Skin of body (tissue), 2 donors: ENCODE measurements around the gene CDK5RAP3. TPM values are rescaled to one million over a fixed set of nuclear protein-coding genes. Genes with fewer than 3 reads are reported as not detected.
"Not testable (repeated sequence)": the region's sequence is repeated elsewhere in the genome, so short reads cannot be mapped to it uniquely, and the experiment has no call there.

ENCODE experiments used
- DNase-seq: peaks from one replicate; lab custom pipeline; 2025; lab: John Stamatoyannopoulos, UW
- total RNA-seq: library from RNA; depleted of rRNA; stranded (reverse); fragments of >200 nt; gene quantifications from one replicate; pipeline ENCODE4 v1.2.3, GENCODE V29; 2014

Gene CDK5RAP3
- total RNA-seq, 1 donor from 2014 or later, result 126 TPM

DNA sequence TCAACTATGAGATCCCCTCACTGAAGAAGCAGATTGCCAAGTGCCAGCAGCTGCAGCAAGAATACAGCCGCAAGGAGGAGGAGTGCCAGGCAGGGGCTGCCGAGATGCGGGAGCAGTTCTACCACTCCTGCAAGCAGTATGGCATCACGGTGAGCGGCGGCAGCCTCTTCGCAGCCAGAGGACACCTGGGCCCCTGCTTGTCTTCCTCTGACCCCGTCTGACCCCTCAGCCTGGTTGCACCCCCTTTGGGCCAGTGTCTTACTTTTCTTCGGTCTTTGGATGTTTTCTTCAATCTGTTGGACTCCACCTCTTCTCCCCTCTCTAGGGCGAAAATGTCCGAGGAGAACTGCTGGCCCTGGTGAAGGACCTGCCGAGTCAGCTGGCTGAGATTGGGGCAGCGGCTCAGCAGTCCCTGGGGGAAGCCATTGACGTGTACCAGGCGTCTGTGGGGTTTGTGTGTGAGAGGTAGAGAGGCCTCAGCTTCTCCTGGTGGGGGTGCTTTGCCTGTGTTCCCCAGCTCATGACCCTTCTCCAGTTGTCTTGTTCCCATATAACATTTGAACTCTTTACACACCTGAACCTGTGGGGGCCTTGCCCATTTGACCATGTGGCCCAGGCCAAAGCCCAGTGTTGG, 4.4 kb downstream of the CDK5RAP3 start:
- DNase-seq, result no peak

DNA sequence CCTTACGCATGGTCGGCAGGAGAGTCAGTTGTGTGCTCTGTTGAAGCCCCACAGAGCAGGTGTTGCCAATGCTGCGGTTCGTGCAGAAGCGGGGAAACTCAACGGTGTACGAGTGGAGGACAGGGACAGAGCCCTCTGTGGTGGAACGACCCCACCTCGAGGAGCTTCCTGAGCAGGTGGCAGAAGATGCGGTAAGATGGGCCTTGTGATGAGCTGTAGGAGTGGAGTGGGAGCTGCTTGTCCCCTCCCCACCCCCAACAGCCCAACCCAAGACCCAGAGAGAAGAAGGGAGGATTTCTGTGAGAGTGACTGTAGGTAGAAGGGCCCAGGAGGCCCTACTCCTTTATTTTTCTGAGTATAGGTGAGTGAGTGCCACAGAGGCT, 4.9 kb downstream of the CDK5RAP3 start:
- DNase-seq, result no peak

DNA sequence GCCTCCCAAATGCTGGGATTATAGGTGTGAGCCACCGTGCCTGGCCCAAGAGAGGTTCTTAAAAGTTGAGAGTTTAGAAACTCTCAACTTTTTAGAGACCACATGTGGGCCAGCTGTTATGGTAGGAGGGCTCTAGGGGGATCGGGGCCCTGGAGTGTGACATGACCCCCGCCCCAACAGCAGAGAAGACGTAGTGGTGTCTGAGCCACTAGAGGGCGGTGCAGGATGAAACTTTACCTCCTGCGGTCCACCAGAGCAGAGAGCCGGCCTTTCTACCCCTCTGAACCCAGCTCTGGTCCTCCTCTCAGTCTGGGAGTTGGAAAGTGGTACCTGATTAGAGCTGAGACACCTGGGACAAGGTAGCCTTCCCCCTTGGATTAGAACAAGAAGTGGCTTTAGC, 7.4 kb downstream of the CDK5RAP3 start:
- no peak for DNase-seq

DNA sequence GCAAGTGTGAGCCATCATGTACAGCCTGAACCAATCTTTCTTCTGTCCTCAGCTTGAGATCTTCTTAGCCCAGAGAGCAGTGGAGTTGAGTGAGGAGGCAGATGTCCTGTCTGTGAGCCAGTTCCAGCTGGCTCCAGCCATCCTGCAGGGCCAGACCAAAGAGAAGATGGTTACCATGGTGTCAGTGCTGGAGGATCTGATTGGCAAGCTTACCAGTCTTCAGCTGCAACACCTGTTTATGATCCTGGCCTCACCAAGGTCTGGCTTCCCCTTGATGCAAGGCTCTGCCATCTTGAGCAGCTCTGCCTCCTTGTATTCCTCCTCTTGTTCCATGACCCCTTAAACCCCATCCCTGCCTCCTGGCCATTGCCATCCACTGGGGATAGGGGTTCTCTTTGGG, 9.6 kb downstream of the CDK5RAP3 start:
- DNase-seq, result no peak

DNA sequence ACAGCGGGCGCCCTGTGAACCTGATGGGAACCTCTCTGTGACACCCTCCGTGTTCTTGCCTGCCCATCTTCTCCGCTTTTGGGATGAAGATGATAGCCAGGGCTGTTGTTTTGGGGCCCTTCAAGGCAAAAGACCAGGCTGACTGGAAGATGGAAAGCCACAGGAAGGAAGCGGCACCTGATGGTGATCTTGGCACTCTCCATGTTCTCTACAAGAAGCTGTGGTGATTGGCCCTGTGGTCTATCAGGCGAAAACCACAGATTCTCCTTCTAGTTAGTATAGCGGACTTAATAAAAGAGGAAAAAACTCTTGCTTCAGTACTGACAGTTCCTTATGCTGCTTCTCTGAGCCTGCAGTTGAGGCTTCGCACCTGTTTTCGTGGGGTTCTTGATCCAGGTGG, 10.5 kb downstream of the CDK5RAP3 start:
- no peak for DNase-seq

DNA sequence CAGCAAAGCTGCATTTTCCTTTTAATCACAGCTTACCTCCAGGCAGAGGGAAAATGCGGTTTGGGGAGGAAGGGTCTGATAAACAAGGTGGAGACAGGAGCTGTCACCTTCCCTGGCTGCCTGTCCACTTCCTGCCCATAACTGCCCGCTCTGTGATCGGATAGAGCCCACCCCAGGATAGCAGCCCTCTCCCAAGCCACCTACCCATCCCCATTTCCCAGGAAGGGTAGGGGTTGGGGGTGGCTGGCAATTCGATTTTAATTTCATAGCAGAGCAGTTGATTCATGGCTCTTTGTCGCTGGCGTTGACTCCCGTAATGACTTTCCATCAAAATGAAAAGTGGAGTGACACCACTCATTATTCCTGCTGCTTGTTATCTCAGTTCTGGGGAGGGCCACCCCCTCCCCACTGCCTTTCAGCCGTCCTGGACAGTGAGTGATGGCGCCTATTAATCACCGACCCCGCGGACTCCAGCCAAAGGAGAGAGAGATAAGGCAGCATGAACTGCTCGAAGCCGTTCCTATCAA, 11.2 kb downstream of the CDK5RAP3 start:
- DNase-seq, result no peak

DNA sequence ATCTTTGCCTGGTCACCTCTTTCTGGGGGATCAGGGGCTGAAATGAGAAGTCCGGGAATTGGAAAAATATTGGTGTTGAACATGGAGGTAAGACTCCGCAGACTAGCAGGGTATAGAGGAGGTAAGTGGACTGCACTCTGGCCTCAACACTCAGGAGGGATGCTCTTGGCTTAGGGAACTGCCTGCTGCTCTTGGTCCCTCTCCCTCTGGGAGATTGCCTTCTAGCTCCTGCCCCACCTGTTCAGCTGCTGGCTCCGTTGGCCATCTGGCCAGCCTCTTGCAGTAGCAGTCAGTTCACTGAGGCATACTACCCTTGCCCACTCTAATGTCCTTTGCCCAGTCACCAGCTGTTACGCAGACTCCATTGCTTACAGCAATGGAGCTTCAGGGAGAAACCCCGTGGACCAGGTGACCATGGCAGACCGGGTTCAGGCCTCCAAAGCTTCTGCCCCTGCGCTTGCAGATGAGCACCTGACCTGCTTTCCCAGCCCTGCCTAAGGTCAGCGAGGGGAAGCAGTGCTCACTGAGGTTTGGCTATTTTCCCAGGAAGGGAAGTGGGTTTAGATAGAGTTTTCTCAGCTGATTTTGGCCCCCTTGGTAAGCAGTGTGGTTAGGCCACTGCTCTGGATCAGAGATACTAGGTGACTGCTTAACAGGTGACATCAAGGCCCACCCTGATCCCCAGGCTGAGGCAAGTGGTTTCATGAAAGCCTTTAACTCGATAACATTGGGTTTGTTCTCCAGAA, 11.9 kb downstream of the CDK5RAP3 start:
- DNase-seq, result no peak

DNA sequence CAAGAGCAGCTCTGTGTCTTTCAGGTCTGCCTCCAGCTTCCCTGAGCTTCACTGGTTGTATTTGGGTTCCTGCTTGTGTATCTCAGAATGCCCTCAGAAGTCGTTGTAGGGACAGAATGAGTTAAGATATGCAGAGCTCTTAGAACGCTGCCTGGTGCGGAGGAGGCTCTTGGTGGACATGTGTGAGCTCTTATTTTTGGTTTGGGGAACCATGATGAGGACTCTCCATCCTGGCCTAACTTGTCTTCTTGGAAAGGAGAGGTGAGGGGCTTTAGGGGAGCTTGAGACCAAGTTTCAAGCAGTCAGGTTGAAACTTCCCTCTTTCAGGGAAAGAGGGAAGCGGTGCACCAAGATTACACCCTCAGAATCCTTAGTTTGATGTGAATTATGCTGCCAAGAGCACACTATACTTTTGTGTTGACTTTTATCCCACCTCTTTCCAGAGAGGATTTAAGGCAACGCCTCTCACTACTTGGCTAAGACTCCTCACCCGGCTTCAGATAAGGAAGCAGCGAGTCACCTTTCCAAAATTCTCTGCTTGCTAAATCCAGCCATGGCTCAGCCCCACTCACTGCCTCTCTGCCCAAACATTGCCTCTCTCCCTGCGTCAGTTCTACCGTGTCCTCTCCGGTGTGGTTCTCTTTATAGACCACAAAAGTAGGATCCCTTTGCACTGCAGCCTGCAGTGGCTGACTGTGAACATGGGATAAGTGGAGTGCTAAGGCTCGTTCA, 12.7 kb downstream of the CDK5RAP3 start:
- DNase-seq, result no peak

DNA sequence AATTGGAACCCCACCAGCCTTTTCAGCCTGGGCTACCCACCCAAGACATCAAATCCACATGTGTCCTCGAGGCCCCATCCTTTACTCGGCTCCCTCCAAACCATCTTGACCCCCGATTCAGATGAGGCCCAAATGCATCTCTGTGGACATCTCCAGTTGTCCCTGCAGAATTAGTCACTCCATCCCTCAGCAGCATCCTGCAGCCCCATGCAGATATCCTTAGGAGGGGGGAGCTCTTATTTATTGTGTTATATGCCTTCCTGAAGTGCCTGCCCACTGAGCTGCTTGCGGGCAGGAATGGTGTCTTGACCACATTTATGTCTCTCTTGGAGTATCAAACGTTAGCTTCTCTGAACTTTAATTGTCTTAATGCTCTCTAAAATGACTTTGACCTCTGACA, 15.6 kb downstream of the CDK5RAP3 start:
- no peak for DNase-seq

DNA sequence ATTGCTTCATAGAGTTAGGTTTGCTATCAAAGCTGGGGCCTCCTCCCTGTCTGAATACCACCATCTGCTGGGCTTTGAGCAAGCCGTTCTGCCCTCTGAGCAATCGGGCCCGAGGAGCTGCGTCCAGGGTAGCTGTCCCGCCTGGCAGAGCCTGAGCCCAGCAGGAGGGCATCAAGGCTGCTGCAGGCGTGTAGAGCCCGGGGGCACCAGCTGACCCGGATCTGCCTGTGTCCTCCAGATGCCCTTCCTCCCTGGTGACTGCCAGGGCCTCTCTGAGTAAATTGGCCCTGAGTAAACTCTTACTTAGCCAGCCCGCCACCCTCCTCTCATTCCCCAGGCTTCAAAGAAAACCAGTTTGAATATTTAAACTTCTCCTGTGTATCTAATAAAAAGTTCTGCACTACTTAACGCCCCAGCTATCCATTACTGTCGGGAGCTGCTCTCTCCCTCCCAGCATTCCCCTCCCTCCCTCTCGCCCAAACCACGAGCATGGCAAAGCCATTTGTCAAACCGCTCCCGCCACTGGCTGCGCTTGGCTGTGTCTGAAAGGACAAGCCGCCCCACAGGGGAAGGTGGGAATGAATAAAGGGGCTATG, 16.4 kb downstream of the CDK5RAP3 start:
- no peak for DNase-seq

DNA sequence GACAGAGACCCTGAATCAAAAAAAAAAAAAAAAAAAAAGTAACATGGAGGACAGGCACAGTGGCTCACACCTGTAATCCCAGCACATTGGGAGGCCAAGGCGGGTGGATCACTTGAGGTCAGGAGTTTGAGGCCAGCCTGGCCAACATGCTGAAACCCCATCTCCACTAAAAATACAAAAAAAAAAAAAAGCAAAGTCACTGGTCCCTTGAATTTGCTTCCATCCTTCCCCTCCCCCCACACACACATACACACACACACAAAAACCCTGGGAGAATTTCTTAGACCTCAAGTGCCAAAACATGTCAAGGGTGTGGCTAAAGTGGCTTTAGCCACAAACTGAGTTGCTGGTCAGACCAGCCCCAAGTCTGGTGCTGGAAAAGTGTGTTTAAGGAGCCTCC, 17.5 kb downstream of the CDK5RAP3 start:
- DNase-seq, result not testable (repeated sequence)

DNA sequence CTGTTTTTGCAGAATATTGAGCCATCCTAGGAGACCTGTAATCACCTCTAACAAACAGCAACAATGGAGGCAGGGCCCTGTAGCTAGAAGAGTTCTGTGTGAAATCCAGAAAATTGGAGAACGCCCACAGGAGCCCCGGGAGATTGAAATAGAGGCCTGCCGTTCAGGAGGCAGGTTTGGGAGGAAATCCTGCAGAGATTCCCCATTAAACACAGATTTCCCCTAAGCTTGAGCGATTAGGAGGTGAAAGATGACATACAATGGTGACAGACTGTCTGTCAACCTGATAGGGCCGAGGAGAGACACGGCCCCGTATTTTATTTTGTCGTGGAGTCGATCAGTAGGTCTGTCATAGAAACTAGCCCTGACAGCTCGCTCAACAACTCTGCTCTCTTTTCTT, 18.2 kb downstream of the CDK5RAP3 start:
- DNase-seq, result no peak

DNA sequence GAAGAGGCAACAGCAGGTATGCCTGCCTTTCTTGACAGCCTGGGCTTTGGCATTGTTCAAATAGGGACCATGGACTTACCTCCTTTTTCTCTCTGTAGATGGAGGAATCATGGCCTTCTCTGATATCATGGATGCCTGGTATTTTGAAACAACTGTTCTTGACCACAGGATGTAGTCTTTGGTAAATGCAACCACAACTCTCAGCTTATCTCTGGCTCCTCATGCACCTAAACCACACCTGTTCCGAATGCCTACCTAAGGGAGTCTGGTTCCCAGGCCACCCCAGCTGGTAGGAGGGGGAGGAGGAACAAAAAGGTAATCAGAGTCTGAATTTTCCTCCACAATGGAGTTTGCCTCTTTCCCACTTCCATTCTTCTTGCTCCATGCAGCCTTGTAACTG, 18.8 kb downstream of the CDK5RAP3 start:
- DNase-seq, result no peak

DNA sequence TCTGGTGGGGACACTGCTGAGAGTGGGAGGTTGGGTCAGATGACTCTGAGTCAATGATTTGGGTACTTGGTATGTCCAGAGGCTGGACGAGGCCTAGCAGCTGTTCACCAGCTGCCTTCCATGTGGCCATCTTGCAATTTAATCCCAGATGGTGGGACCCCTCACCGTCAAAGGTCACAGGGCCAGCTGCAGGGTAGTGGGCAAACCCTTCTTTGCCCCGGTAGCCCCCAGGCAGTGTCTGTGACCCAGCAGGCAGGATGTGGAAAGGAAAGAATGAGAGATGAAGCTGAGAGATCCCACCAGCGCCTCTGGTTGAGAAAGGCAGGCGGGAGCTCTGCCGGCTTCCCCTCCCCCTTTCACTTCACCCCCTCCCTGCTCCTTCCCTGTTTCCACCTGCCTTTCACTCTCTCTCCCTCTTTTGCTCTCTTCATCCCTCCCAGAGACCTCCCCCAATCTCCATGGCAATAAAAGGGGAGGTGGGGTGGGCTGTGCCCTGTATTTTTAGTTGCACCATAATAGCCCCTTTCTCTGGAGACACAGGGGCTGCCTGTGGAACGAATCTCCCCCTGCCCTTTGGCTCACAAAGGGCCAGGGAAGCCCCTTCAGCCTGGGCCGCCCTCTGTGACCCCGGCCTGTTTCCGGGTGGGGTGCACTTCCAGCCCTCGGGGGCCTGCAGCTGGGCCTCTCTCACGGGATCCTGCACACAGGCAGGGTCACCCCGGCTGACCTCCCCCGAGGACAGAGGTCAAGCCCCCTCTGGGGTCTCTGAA, 20.2 kb downstream of the CDK5RAP3 start:
- no peak for DNase-seq

DNA sequence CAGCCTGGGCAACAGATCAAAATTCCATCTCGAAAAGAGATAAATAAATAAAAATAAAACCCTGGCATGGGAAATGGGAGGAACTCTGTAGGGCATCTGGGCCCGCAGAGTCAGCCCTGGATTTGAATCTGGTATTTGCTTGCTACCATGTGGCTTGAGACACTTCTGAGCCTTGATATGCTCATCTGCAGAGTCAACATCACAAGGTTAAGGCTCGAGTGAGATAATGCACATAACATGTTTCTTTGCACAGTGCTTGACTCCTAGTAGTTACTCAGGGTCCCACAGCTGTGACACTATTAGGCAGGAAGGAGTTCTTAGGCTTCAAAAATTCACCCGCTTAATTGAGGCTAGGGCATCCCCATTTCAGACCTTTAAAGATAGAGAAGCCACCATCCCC, 21.3 kb downstream of the CDK5RAP3 start:
- no peak for DNase-seq

DNA sequence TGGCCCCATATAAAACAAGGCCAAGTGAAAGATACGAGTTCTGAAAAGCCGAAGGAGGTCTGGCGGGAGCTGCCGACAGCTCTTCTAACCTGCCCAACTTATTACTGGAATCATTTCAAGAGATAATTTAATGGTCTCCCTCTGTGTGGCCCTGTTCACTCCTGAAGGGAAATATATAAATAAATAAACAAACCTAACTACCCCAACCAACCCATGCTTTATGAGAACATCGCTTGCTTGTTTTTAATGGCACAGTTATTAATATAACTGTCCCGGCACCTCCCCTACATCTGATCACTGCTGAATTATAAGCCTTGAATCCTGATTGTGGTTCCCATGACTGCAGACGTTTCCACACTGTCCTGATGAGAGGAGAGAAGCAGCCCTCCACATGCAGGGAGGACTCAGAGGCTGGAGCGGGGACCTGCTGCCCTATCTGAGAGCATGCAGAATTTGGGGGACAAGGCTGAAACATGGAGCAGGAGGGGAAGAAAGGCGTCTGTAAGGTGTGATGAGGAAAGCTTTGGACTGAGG, 22.2 kb downstream of the CDK5RAP3 start:
- DNase-seq, result no peak

DNA sequence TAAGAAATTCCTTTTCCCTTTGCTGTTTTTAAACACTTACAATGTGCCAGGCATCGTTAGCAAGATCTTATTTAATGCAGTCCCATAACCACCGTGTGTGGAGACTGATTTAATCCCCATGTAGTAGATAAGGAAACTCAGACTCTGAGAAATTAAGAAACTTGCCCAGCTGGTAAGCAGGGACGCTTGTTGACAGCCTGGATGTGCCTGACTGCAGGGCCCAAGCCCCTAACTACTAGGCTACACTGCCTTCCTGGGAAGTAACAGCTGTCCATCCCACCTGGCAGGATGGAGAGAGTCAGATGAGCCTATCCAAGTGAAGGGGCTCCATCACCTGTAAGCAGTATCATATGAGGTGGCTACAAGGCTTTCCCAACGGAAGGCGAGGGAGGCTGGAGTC, 23.1 kb downstream of the CDK5RAP3 start:
- DNase-seq, result no peak

DNA sequence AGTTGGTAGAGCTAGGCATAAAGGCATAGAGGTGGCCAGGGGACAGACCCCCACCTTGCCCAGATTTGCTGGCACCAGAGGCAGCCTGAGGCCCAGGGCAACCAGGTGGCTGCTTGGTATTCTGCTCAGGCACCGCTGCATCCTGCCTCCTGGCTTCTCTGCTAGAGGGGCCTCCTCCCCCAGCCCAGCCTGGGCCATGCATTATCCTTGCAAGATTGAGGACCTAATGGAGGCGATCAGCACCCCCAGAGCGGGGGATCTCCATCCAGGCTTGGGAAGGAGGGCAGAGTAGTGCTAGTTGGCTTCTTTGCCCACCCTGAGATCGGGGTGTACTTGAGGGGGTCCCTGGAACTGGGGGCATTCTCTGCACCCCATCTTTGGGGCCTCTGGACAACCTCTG, 23.8 kb downstream of the CDK5RAP3 start:
- DNase-seq, result no peak

DNA sequence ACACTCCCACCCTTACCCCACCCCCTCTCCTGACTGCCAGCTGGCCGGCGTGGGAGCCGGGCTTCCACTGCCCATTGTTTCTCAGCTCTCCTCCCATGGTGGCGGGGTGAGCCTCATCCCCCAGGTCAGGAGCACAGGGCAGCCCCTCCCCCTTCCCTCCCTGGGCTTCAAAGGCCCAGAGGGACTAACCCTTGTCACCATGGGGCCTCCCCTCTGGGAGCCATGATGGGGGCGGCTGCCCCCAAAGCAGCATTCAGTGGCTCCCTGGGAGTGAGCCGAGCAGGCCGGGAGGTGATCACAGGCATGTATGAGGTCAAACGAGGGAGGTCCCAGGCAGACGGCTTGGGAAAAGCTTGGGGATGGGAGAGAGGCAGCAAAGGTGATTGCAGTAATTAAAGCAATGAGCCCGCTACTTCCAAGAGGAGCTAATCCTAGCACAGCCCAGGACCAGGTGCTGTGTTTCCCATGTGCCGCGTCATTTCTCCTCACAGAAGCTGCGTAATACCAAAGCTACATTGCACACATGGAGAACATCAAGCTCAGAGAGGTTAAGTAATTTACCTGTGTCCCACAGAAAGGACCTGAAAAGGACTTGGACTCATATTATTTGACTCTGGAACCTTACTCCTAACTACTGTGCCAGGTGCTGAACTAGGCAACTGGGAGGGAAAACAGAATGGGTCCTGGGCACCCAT, 24.5 kb downstream of the CDK5RAP3 start:
- DNase-seq, result no peak

DNA sequence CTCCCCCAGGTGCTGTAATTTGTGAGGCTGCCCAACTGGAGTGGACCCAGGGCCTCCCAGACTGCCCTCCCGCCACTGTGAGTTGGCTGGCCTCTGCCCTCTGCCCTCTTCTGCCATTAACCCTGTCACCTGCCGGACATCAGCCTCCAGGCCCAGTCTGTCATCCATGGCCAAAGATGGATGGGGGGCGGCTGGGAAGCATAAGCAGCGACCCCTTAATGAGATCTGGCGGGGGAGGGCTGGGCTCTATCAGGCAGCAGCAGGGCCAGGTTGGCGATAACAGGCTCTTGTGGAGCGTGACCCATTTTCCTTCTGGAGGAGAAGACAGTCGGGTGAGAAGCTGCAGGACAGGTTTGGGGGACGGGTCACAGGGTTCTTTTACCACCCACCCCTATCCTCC, 25.3 kb downstream of the CDK5RAP3 start:
- no peak for DNase-seq
